Measurements from ENCODE around the gene ELL3. TPM values are rescaled to one million over a fixed set of nuclear protein-coding genes. Genes with fewer than 3 reads are reported as not detected.

ELL3 gene
- polyA plus RNA-seq, 1 donor (not counting 4 experiments of a cell fraction or from before 2014, with no cell fraction given): 17.9 TPM

DNA sequence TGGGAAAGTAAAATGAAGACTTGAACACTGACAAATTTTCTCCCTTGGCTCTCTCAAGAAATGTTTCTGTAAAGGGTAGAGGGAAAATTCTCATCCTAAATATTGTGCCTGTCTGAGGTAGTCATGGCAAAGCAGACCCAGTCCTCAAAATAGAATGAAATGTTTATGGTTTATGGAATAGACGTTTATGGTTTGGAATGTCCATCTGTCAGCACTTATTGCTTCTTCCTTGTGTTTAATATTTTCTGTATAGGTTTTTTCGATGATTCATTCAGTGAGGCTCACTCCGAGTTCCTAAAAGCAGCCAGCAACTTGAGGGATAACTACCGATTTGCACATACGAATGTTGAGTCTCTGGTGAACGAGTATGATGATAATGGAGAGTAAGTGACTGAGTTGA, 13.9 kb downstream of the ELL3 start:
- H3K4me3 ChIP-seq (ENCODE audit: control insufficient read depth in 2 of 3, extremely low read depth in 1 of 3, insufficient read depth in 2 of 3, low read depth in 1 of 3, low read length in 3 of 3): no peak overlapping the region
- H3K4me1 ChIP-seq (ENCODE audit: control insufficient read depth, extremely low read depth, insufficient read depth, low read length): no peaks in the 10 kb centered on the region
- FAIRE-seq (no peak), DNase-seq (ENCODE audit: low read depth, low spot score) (no peak)
- H3K9me1 ChIP-seq (ENCODE audit: control insufficient read depth, extremely low read depth, insufficient read depth, low read length): no peaks in the 10 kb centered on the region
- no peak overlapping the region for H3K27ac ChIP-seq (ENCODE audit: control insufficient read depth, insufficient read depth, low read length)
- H3K9ac ChIP-seq (ENCODE audit: control insufficient read depth, extremely low read depth, insufficient read depth, low read length): no peak overlapping the region
- no peak for TF ChIP-seq EZH2 (IDR thresholded peaks at IDR 0.05; ENCODE audit: low read length)
- TF ChIP-seq, protein P1, sequence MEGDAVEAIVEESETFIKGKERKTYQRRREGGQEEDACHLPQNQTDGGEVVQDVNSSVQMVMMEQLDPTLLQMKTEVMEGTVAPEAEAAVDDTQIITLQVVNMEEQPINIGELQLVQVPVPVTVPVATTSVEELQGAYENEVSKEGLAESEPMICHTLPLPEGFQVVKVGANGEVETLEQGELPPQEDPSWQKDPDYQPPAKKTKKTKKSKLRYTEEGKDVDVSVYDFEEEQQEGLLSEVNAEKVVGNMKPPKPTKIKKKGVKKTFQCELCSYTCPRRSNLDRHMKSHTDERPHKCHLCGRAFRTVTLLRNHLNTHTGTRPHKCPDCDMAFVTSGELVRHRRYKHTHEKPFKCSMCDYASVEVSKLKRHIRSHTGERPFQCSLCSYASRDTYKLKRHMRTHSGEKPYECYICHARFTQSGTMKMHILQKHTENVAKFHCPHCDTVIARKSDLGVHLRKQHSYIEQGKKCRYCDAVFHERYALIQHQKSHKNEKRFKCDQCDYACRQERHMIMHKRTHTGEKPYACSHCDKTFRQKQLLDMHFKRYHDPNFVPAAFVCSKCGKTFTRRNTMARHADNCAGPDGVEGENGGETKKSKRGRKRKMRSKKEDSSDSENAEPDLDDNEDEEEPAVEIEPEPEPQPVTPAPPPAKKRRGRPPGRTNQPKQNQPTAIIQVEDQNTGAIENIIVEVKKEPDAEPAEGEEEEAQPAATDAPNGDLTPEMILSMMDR (optimal IDR thresholded peaks at IDR 0.05 in 1 of 3, IDR thresholded peaks at IDR 0.05 in 1 of 3, conservative IDR thresholded peaks at IDR 0.05 in 1 of 3; ENCODE audit: extremely low read depth in 1 of 3, insufficient read depth in 2 of 3, low read length in 3 of 3): no peak
- H4K20me1 ChIP-seq (ENCODE audit: control insufficient read depth, extremely low read depth, insufficient read depth, low read length): no peaks in the 10 kb centered on the region
- no peaks in the 10 kb centered on the region for H3K9me3 ChIP-seq (ENCODE audit: control insufficient read depth, low read depth, low read length)
- H3K36me3 ChIP-seq (ENCODE audit: control insufficient read depth in 2 of 2, extremely low read depth in 1 of 2, insufficient read depth in 2 of 2, low read length in 2 of 2): peaks cover 34% of the 10 kb centered on the region in 2 experiments
- H3K4me2 ChIP-seq (ENCODE audit: control insufficient read depth, extremely low read depth, insufficient read depth, low read depth, low read length): no peak overlapping the region
- H3K79me2 ChIP-seq (ENCODE audit: control insufficient read depth, insufficient read depth, low read length): peaks cover 7% of the 10 kb centered on the region
- H3K27me3 ChIP-seq (ENCODE audit: control insufficient read depth, extremely low read depth, insufficient read depth, low read length): no peaks in the 10 kb centered on the region
- no peak overlapping the region for H2AFZ ChIP-seq (ENCODE audit: control insufficient read depth, low read length)
- dilution Hi-C loops (cut with MboI; ENCODE audit: extremely low pct_ligation_motif_present, low sequenced_read_pairs): no loop called here

DNA sequence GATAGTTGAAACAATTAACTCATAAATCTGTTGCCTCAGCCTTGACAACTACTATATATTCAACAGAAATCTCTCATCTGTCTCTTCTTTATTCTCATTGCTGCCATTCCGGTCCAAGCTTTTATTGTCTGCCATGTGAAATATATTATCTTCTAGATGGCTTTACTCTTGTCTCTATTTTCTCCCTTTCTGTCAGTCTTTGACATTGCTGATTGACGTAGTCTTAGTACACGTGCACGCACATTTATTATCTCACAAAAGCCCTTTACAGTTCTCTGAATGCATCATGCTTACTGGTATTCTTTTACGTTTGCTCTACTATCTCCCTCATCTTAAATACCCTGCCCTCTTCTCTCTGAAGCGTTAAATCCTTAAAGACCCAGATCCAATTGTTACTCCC, 24.9 kb downstream of the ELL3 start:
- Histone ChIP-seq H3K9me1 (ENCODE audit: control insufficient read depth, extremely low read depth, insufficient read depth, low read length) (no peaks in the 10 kb centered on the region), H2AFZ (ENCODE audit: control insufficient read depth, low read length) (no peak overlapping the region), H3K79me2 (ENCODE audit: control insufficient read depth, insufficient read depth, low read length) (peaks cover 97% of the 10 kb centered on the region), H3K9me3 (ENCODE audit: control insufficient read depth, low read depth, low read length) (no peaks in the 10 kb centered on the region), H3K36me3 (ENCODE audit: control insufficient read depth in 2 of 2, extremely low read depth in 1 of 2, insufficient read depth in 2 of 2, low read length in 2 of 2) (peaks cover 12 to 33% of the 10 kb centered on the region in 2 experiments), H3K27me3 (ENCODE audit: control insufficient read depth, extremely low read depth, insufficient read depth, low read length) (no peaks in the 10 kb centered on the region), H3K9ac (ENCODE audit: control insufficient read depth, extremely low read depth, insufficient read depth, low read length) (no peak overlapping the region), H3K27ac (ENCODE audit: control insufficient read depth, insufficient read depth, low read length) (no peak overlapping the region), H3K4me3 (ENCODE audit: control insufficient read depth in 2 of 3, extremely low read depth in 1 of 3, insufficient read depth in 2 of 3, low read depth in 1 of 3, low read length in 3 of 3) (no peak overlapping the region), H3K4me2 (ENCODE audit: control insufficient read depth, extremely low read depth, insufficient read depth, low read depth, low read length) (no peak overlapping the region), H3K4me1 (ENCODE audit: control insufficient read depth, extremely low read depth, insufficient read depth, low read length) (peaks cover 22% of the 10 kb centered on the region), H4K20me1 (ENCODE audit: control insufficient read depth, extremely low read depth, insufficient read depth, low read length) (peaks cover 31% of the 10 kb centered on the region)
- FAIRE-seq (no peak), DNase-seq (ENCODE audit: low read depth, low spot score) (no peak)
- dilution Hi-C loops (cut with MboI; ENCODE audit: extremely low pct_ligation_motif_present, low sequenced_read_pairs): no loop called here
- TF ChIP-seq, protein P1 (optimal IDR thresholded peaks at IDR 0.05 in 1 of 3, IDR thresholded peaks at IDR 0.05 in 1 of 3, conservative IDR thresholded peaks at IDR 0.05 in 1 of 3; ENCODE audit: extremely low read depth in 1 of 3, insufficient read depth in 2 of 3, low read length in 3 of 3): no peak
- TF ChIP-seq EZH2 (IDR thresholded peaks at IDR 0.05; ENCODE audit: low read length): no peak
